Endothelial cell of umbilical vein (primary cell): ENCODE results near the gene ITFG1. TPM values are rescaled to one million over a fixed set of nuclear protein-coding genes. Genes with fewer than 3 reads are reported as not detected.
"Not testable (repeated sequence)": the region's sequence is repeated elsewhere in the genome, so short reads cannot be mapped to it uniquely, and the experiment has no call there.

Experiments
- BruUV-seq: library from RNA; stranded (reverse); fragments of 400-500 nt; replicated peaks from 2 replicates; lab custom pipeline; 2021; lab: Mats Ljungman, UMichigan
- CTCF ChIA-PET: fragments of 300-600, 350-600 bp; sonication (Branson Sonifier 250); formaldehyde crosslinking; loops from one replicate; lab custom pipeline; 2021; ENCODE audit warnings: antibody characterized with exemption, inconsistent platforms; lab: Charles Lee
- POLR2A ChIA-PET: fragments of 300-600, 350-600 bp; sonication (Branson Sonifier 250); formaldehyde crosslinking; loops from one replicate; lab custom pipeline; 2021; ENCODE audit warnings: antibody characterized with exemption, inconsistent platforms; lab: Charles Lee
- DNase-seq: peaks from one replicate; pipeline ENCODE4 v3.0.0-alpha.2; 2011; ENCODE audit warnings: low read depth, low spot score
- FAIRE-seq: peaks from 2 replicates; lab custom pipeline; 2011; peaks lifted over from hg19 to GRCh38; lab: Jason Lieb, UNC
- H2AFZ ChIP-seq: 2 replicates; pipeline ENCODE4 v1.6.0; 2012; ENCODE audit warnings: low read depth, low read length, control low read depth, inconsistent platforms
- H3K27ac ChIP-seq: 2 replicates; pipeline ENCODE4 v1.5.1; 2011; ENCODE audit warnings: low read depth, mild to moderate bottlenecking, control low read depth, low read length, moderate library complexity; ENCODE audit not compliant: insufficient read depth
- H3K27me3 ChIP-seq, 2 experiments: 2 replicates each; pipeline versions ENCODE4 v1.6.0 to v1.6.1; 2011; ENCODE audit warnings: low read length in 2 of 2, mixed read lengths in 1 of 2; ENCODE audit not compliant: control insufficient read depth in 2 of 2, insufficient read depth in 2 of 2
- H3K36me3 ChIP-seq, 2 experiments: 2 replicates in 1 of 2; 3 replicates in 1 of 2; pipeline ENCODE4 v1.5.1; 2011; ENCODE audit warnings: low read length in 2 of 2, mild to moderate bottlenecking in 1 of 2, moderate library complexity in 1 of 2; ENCODE audit not compliant: control insufficient read depth in 2 of 2, insufficient read depth in 2 of 2; ENCODE audit errors: extremely low read depth in 1 of 2
- H3K4me1 ChIP-seq: 3 replicates; pipeline ENCODE4 v1.5.1; 2011; ENCODE audit warnings: mild to moderate bottlenecking, low read length; ENCODE audit not compliant: control insufficient read depth, insufficient read depth; ENCODE audit errors: extremely low read depth
- H3K4me2 ChIP-seq: 2 replicates; pipeline ENCODE4 v1.6.1; 2011; ENCODE audit warnings: low read length, control low read depth, mixed read lengths; ENCODE audit not compliant: insufficient read depth
- H3K4me3 ChIP-seq, 3 experiments: fragments of 200-600 bp in 1 of 3; sonication (generic), shearing (Covaris generic) in 1 of 3; replicated peaks in 1 of 3; 2 replicates each; pipeline ENCODE4 v1.5.1; 2011 to 2016; ENCODE audit warnings: control low read depth in 3 of 3, low read length in 3 of 3, mild to moderate bottlenecking in 2 of 3, inconsistent platforms in 1 of 3, low read depth in 1 of 3, moderate library complexity in 1 of 3; ENCODE audit not compliant: insufficient read depth in 1 of 3
- H3K79me2 ChIP-seq: 2 replicates; pipeline ENCODE4 v1.6.0; 2012; ENCODE audit warnings: low read length, inconsistent platforms; ENCODE audit not compliant: control insufficient read depth, insufficient read depth
- H3K9ac ChIP-seq: replicated peaks from 2 replicates; pipeline ENCODE3; 2011; ENCODE audit warnings: low read length, control low read depth; ENCODE audit not compliant: insufficient read depth; ENCODE audit errors: extremely low read depth
- H3K9me1 ChIP-seq: replicated peaks from 3 replicates; pipeline ENCODE4 v1.6.0; 2011; ENCODE audit warnings: mild to moderate bottlenecking, low read length; ENCODE audit not compliant: control insufficient read depth, insufficient read depth; ENCODE audit errors: extremely low read depth
- H3K9me3 ChIP-seq: replicated peaks from 2 replicates; pipeline ENCODE4 v1.5.1; 2012; ENCODE audit warnings: low read length, inconsistent platforms; ENCODE audit not compliant: control insufficient read depth, insufficient read depth
- H4K20me1 ChIP-seq: replicated peaks from 2 replicates; pipeline ENCODE3; 2011; ENCODE audit warnings: mild to moderate bottlenecking, low read length; ENCODE audit not compliant: control insufficient read depth, insufficient read depth; ENCODE audit errors: extremely low read depth
- FOS ChIP-seq: IDR thresholded peaks from 2 replicates; pipeline ENCODE4 v1.6.1; 2011; ENCODE audit warnings: mild to moderate bottlenecking, low read length, moderate library complexity, borderline replicate concordance; ENCODE audit not compliant: insufficient read depth
- GATA2 ChIP-seq: IDR thresholded peaks from 2 replicates; pipeline ENCODE4 v1.7.0; 2011; ENCODE audit warnings: low read depth, mild to moderate bottlenecking, moderate library complexity, mixed read lengths, low read length; ENCODE audit not compliant: insufficient read length, insufficient read depth
- JUN ChIP-seq: IDR thresholded peaks from 2 replicates; pipeline ENCODE4 v1.6.1; 2011; ENCODE audit warnings: borderline replicate concordance, low read depth; ENCODE audit not compliant: insufficient read length, insufficient read depth
- MAX ChIP-seq: IDR thresholded peaks from 2 replicates; pipeline ENCODE4 v1.6.1; 2011; ENCODE audit not compliant: insufficient read depth, insufficient read length
- POLR2A ChIP-seq: IDR thresholded peaks from 2 replicates; pipeline ENCODE4 v1.6.1; 2012; ENCODE audit warnings: low read depth, mild to moderate bottlenecking, control low read depth, low read length
- dilution Hi-C: fragments of 300-500 bp; cut with MboI; formaldehyde crosslinking; loops from one replicate; pipeline ENCODE4 v1.15.0; 2019; ENCODE audit warnings: low sequenced_read_pairs; ENCODE audit not compliant: extremely low pct_ligation_motif_present
- intact Hi-C: fragments of 100-400 bp; cut with micrococcal nuclease; formaldehyde crosslinking; loops from one replicate; pipeline ENCODE4 v1.10.0; 2022
- polyA plus RNA-seq, 4 experiments: library from polyadenylated mRNA; depleted of rRNA in 3 of 4; stranded (reverse) in 3 of 4; unstranded in 1 of 4; fragments of >200 nt; gene quantifications; 2 replicates each; pipeline versions ENCODE4 v1.2.1 to v1.2.3, GENCODE V29; 2011 to 2012; ENCODE audit warnings: missing spikeins in 1 of 4
- total RNA-seq: library from RNA; stranded (reverse); gene quantifications from 2 replicates; pipeline ENCODE4 v1.2.3, GENCODE V29; 2021

ITFG1 gene
- total and polyA plus RNA-seq, 2 donors (not counting 3 experiments of a cell fraction or from before 2014, with no cell fraction given), result 32.1 to 44.2 TPM

- H2AFZ ChIP-seq, result no peak overlapping the region
- H3K27ac ChIP-seq, result no peak overlapping the region
- H3K4me1 ChIP-seq, result peaks cover 33% of the 10 kb centered on the region
- H3K9me3 ChIP-seq, result no peaks in the 10 kb centered on the region
- no peaks in the 10 kb centered on the region for H3K9me1 ChIP-seq
- no TSS peak for BruUV-seq
- dilution Hi-C loops (no loop called here), intact Hi-C loops (loop anchor here (5.0 kb wide), 3 partner anchors 118 to 503 kb away; partner anchors contain the start of gene C16orf87)
- CTCF ChIA-PET, result interaction anchor here (0.9 to 1.3 kb wide), 4 partner anchors 102 to 1025 kb away, joined by 3 to 7 read pairs (median 4); no protein-coding TSS in a partner anchor
- POLR2A ChIA-PET, result no interaction called here
- no peak for DNase-seq
- H3K4me2 ChIP-seq, result no peak overlapping the region
- no peaks in the 10 kb centered on the region for H3K27me3 ChIP-seq
- H3K9ac ChIP-seq, result no peak overlapping the region
- no peak overlapping the region for H3K4me3 ChIP-seq
- TF ChIP-seq POLR2A (no peak), MAX (no peak), GATA2 (no peak), JUN (no peak), FOS (no peak)
- no peak for FAIRE-seq
- no peaks in the 10 kb centered on the region for H4K20me1 ChIP-seq
- H3K79me2 ChIP-seq, result peaks cover 25% of the 10 kb centered on the region
- no peaks in the 10 kb centered on the region for H3K36me3 ChIP-seq
These were observed 321.2 kb downstream of the ITFG1 start for GRCh38 chr16:47139561-47140185.

GRCh38 chr16:47137925-47138324 is 322.9 kb downstream of the ITFG1 start:
- BruUV-seq, H3K27me3 ChIP-seq, FAIRE-seq, H3K36me3 ChIP-seq, POLR2A ChIA-PET, H3K9me3 ChIP-seq, DNase-seq, H3K4me3 ChIP-seq, H4K20me1 ChIP-seq, H3K4me2 ChIP-seq, dilution Hi-C loops, H3K9ac ChIP-seq, intact Hi-C loops, H2AFZ ChIP-seq, H3K9me1 ChIP-seq: not testable (repeated sequence)
- H3K4me1 ChIP-seq, result peaks cover 33% of the 10 kb centered on the region
- CTCF ChIA-PET, result interaction anchor here (0.8 to 3.9 kb wide), 6 partner anchors 25 to 1027 kb away, joined by 3 to 40 read pairs (median 4); partner anchors contain the start of genes ITFG1 and PHKB
- peak overlapping the region; percentile 3 for H3K27ac ChIP-seq
- peaks cover 29% of the 10 kb centered on the region for H3K79me2 ChIP-seq
